GM19099 (cell line): ENCODE results near the gene ABCD2.

ENCODE experiments used
- POLR2A ChIP-seq: IDR thresholded peaks from 3 replicates; pipeline ENCODE4 v1.6.1; 2011; ENCODE audit warnings: low read depth; ENCODE audit not compliant: insufficient read length; ENCODE audit errors: extremely low read depth

The ABCD2 gene

GRCh38 chr12:39619660-39620433, at the start of gene ABCD2:
Gene ABCD2 (minus strand): TSS chr12:39619803. CDS start chr12:39619615, 188 bp downstream.
- peak; percentile 47 for TF ChIP-seq POLR2A

- no peak for TF ChIP-seq POLR2A
These were observed 40.5 kb upstream of the ABCD2 start for GRCh38 chr12:39660101-39660500.

- TF ChIP-seq POLR2A, result no peak
These were observed 27.8 kb upstream of the ABCD2 start for GRCh38 chr12:39647383-39647782.

GRCh38 chr12:39646963-39647362, 27.4 kb upstream of the ABCD2 start:
- no peak for TF ChIP-seq POLR2A

- no peak for TF ChIP-seq POLR2A
These were observed 23.4 kb upstream of the ABCD2 start for GRCh38 chr12:39643052-39643451.

GRCh38 chr12:39638840-39639239, 19.2 kb upstream of the ABCD2 start:
- TF ChIP-seq POLR2A, result no peak

- TF ChIP-seq POLR2A, result no peak
These were observed 18.6 kb upstream of the ABCD2 start for GRCh38 chr12:39638178-39638577.

- no peak for TF ChIP-seq POLR2A
These were observed 13.1 kb upstream of the ABCD2 start for GRCh38 chr12:39632670-39633069.

GRCh38 chr12:39628836-39629235, 9.2 kb upstream of the ABCD2 start:
- no peak for TF ChIP-seq POLR2A

- no peak for TF ChIP-seq POLR2A
These were observed 8.3 kb upstream of the ABCD2 start for GRCh38 chr12:39627914-39628313.

GRCh38 chr12:39626033-39626814, 6.6 kb upstream of the ABCD2 start:
- no peak for TF ChIP-seq POLR2A

- no peak for TF ChIP-seq POLR2A
These were observed 4.3 kb upstream of the ABCD2 start for GRCh38 chr12:39623919-39624318.

- no peak for TF ChIP-seq POLR2A
These were observed 2.7 kb upstream of the ABCD2 start for GRCh38 chr12:39622306-39622705.

- no peak for TF ChIP-seq POLR2A
These were observed 2.1 kb upstream of the ABCD2 start for GRCh38 chr12:39621670-39622069.

GRCh38 chr12:39620659-39621658, 1.4 kb upstream of the ABCD2 start:
- peak; percentile 34 for TF ChIP-seq POLR2A
